Stimulated activated naive CD8-positive, alpha-beta T cell treated with anti-CD3 and anti-CD28 coated beads, Interleukin-15, Interleukin-2, amounts not matched to agents 100 ng/mL and 50 ng/mL, for 24 hours (primary cell): ENCODE data around the gene C1orf216.
"Not testable (repeated sequence)": the region's sequence is repeated elsewhere in the genome, so short reads cannot be mapped to it uniquely, and the experiment has no call there.

ENCODE experiments used
- H3K27ac Mint-ChIP-seq: one replicate; pipeline ENCODE4 v1.8.0; 2021; ENCODE audit warnings: mild to moderate bottlenecking, mixed read lengths
- H3K27me3 Mint-ChIP-seq: one replicate; pipeline ENCODE4 v1.8.0; 2021; ENCODE audit warnings: mixed read lengths
- H3K36me3 Mint-ChIP-seq: one replicate; pipeline ENCODE4 v1.8.0; 2021; ENCODE audit warnings: low read depth, mixed read lengths
- H3K4me1 Mint-ChIP-seq: one replicate; pipeline ENCODE4 v1.8.0; 2021; ENCODE audit warnings: low read depth, mixed read lengths
- H3K4me3 Mint-ChIP-seq: one replicate; pipeline ENCODE4 v1.8.0; 2021; ENCODE audit warnings: mild to moderate bottlenecking, mixed read lengths
- H3K9me3 Mint-ChIP-seq: one replicate; pipeline ENCODE4 v1.8.0; 2021; ENCODE audit warnings: mixed read lengths

Gene C1orf216

GRCh38 chr1:35715568-35716002, 3.1 kb downstream of the C1orf216 start:
- peaks cover 32% of the 10 kb centered on the region for H3K4me1 Mint-ChIP-seq
- peak overlapping the region; percentile 19 for H3K27ac Mint-ChIP-seq

GRCh38 chr1:35714921-35715567, 3.6 kb downstream of the C1orf216 start:
- peak overlapping the region; percentile 58 for H3K4me3 Mint-ChIP-seq
- H3K36me3 Mint-ChIP-seq = peaks cover 24% of the 10 kb centered on the region
- H3K9me3 Mint-ChIP-seq = no peaks in the 10 kb centered on the region
- H3K27me3 Mint-ChIP-seq = no peaks in the 10 kb centered on the region
- peak overlapping the region; percentile 19 for H3K27ac Mint-ChIP-seq
- H3K4me1 Mint-ChIP-seq = peaks cover 32% of the 10 kb centered on the region

More at GRCh38 chr1:35715568-35716002, 3.1 kb downstream of the C1orf216 start:
- Mint-ChIP-seq H3K9me3 (no peaks in the 10 kb centered on the region), H3K4me3 (peak overlapping the region; percentile 58), H3K27me3 (no peaks in the 10 kb centered on the region), H3K36me3 (peaks cover 24% of the 10 kb centered on the region)

GRCh38 chr1:35711098-35711497, 7.6 kb downstream of the C1orf216 start:
- peaks cover 28% of the 10 kb centered on the region for H3K27me3 Mint-ChIP-seq
- not testable (repeated sequence) for H3K4me3 Mint-ChIP-seq, H3K27ac Mint-ChIP-seq, H3K9me3 Mint-ChIP-seq
- peaks cover 26% of the 10 kb centered on the region for H3K4me1 Mint-ChIP-seq
- peaks cover 21% of the 10 kb centered on the region for H3K36me3 Mint-ChIP-seq

GRCh38 chr1:35708952-35709351, 9.7 kb downstream of the C1orf216 start:
- Mint-ChIP-seq H3K9me3 (no peaks in the 10 kb centered on the region), H3K4me1 (peaks cover 17% of the 10 kb centered on the region), H3K27me3 (peaks cover 43% of the 10 kb centered on the region), H3K4me3 (peak overlapping the region; percentile 65), H3K27ac (no peak overlapping the region), H3K36me3 (peaks cover 5% of the 10 kb centered on the region)

- Mint-ChIP-seq H3K4me3 (peak overlapping the region; percentile 65), H3K27ac (no peak overlapping the region), H3K9me3 (no peaks in the 10 kb centered on the region), H3K27me3 (peaks cover 43% of the 10 kb centered on the region), H3K36me3 (peaks cover under 1% of the 10 kb centered on the region), H3K4me1 (peaks cover 17% of the 10 kb centered on the region)
Measured at GRCh38 chr1:35708441-35708921, 10.2 kb downstream of the C1orf216 start.

- Mint-ChIP-seq H3K27ac (no peak overlapping the region), H3K4me1 (peaks cover 17% of the 10 kb centered on the region), H3K36me3 (no peaks in the 10 kb centered on the region), H3K4me3 (peak overlapping the region; percentile 79), H3K27me3 (peaks cover 48% of the 10 kb centered on the region), H3K9me3 (no peaks in the 10 kb centered on the region)
Measured at GRCh38 chr1:35707601-35708440, 10.9 kb downstream of the C1orf216 start.

- Mint-ChIP-seq H3K4me3 (peak overlapping the region; percentile 79), H3K9me3 (no peaks in the 10 kb centered on the region), H3K27ac (no peak overlapping the region), H3K27me3 (peaks cover 54% of the 10 kb centered on the region), H3K36me3 (no peaks in the 10 kb centered on the region), H3K4me1 (peaks cover 17% of the 10 kb centered on the region)
Measured at GRCh38 chr1:35706846-35707600, 11.7 kb downstream of the C1orf216 start.

- Mint-ChIP-seq H3K9me3 (no peaks in the 10 kb centered on the region), H3K4me1 (peaks cover 12% of the 10 kb centered on the region), H3K36me3 (no peaks in the 10 kb centered on the region), H3K27ac (no peak overlapping the region), H3K4me3 (no peak overlapping the region), H3K27me3 (peaks cover 71% of the 10 kb centered on the region)
Measured at GRCh38 chr1:35702508-35702907, 16.2 kb downstream of the C1orf216 start.

- not testable (repeated sequence) for H3K4me3 Mint-ChIP-seq, H3K27ac Mint-ChIP-seq, H3K4me1 Mint-ChIP-seq, H3K36me3 Mint-ChIP-seq, H3K9me3 Mint-ChIP-seq
- peaks cover 45% of the 10 kb centered on the region for H3K27me3 Mint-ChIP-seq
Measured at GRCh38 chr1:35699152-35699551, 19.5 kb downstream of the C1orf216 start.

- H3K4me1 Mint-ChIP-seq = no peaks in the 10 kb centered on the region
- no peaks in the 10 kb centered on the region for H3K36me3 Mint-ChIP-seq
- peaks cover 14% of the 10 kb centered on the region for H3K27me3 Mint-ChIP-seq
Measured at GRCh38 chr1:35692317-35692716, 26.4 kb downstream of the C1orf216 start.

GRCh38 chr1:35691571-35692220, 27.0 kb downstream of the C1orf216 start:
- no peaks in the 10 kb centered on the region for H3K4me1 Mint-ChIP-seq
- no peak overlapping the region for H3K27ac Mint-ChIP-seq
- no peaks in the 10 kb centered on the region for H3K36me3 Mint-ChIP-seq
- no peaks in the 10 kb centered on the region for H3K9me3 Mint-ChIP-seq
- no peak overlapping the region for H3K4me3 Mint-ChIP-seq
- peaks cover 17% of the 10 kb centered on the region for H3K27me3 Mint-ChIP-seq

More at GRCh38 chr1:35692317-35692716, 26.4 kb downstream of the C1orf216 start:
- H3K4me3 Mint-ChIP-seq = no peak overlapping the region
- no peak overlapping the region for H3K27ac Mint-ChIP-seq
- no peaks in the 10 kb centered on the region for H3K9me3 Mint-ChIP-seq

GRCh38 chr1:35691080-35691479, 27.6 kb downstream of the C1orf216 start:
- H3K36me3 Mint-ChIP-seq = no peaks in the 10 kb centered on the region
- H3K4me1 Mint-ChIP-seq = no peaks in the 10 kb centered on the region
- H3K9me3 Mint-ChIP-seq = no peaks in the 10 kb centered on the region
- peaks cover 17% of the 10 kb centered on the region for H3K27me3 Mint-ChIP-seq
- no peak overlapping the region for H3K27ac Mint-ChIP-seq
- H3K4me3 Mint-ChIP-seq = no peak overlapping the region

GRCh38 chr1:35690103-35690502, 28.6 kb downstream of the C1orf216 start:
- H3K4me3 Mint-ChIP-seq, H3K4me1 Mint-ChIP-seq, H3K36me3 Mint-ChIP-seq, H3K27ac Mint-ChIP-seq, H3K9me3 Mint-ChIP-seq: not testable (repeated sequence)
- peaks cover 25% of the 10 kb centered on the region for H3K27me3 Mint-ChIP-seq

- Mint-ChIP-seq H3K36me3 (no peaks in the 10 kb centered on the region), H3K4me1 (no peaks in the 10 kb centered on the region), H3K9me3 (no peaks in the 10 kb centered on the region), H3K27ac (no peak overlapping the region), H3K4me3 (no peak overlapping the region), H3K27me3 (peaks cover 24% of the 10 kb centered on the region)
Measured at GRCh38 chr1:35688161-35688560, 30.5 kb downstream of the C1orf216 start.
